Body of pancreas (tissue), 4 donors: Measurements from ENCODE around the gene COL23A1. TPM values are rescaled to one million over a fixed set of nuclear protein-coding genes. Genes with fewer than 3 reads are reported as not detected.

Source experiments
- ATAC-seq: fragments of 150-250 bp; one replicate; pipeline ENCODE4 v1.9.1; 2016
- DNase-seq, 4 donors: peaks; one replicate each; pipeline ENCODE4 v3.0.0-alpha.2; 2019
- H3K27ac ChIP-seq, 4 donors: fragments of 200-600 bp; sonication (generic); 1 replicate in 3 of 4; 2 replicates in 1 of 4; pipeline versions ENCODE4 v1.5.1 to v1.6.1; 2016 to 2019; ENCODE audit warnings: mild to moderate bottlenecking in 1 of 4, mixed read lengths in 1 of 4, moderate library complexity in 1 of 4
- H3K27me3 ChIP-seq, 2 donors: fragments of 200-600 bp; sonication (generic); one replicate each; pipeline ENCODE4 v1.6.0; 2016; ENCODE audit warnings: mild to moderate bottlenecking in 1 of 2
- H3K36me3 ChIP-seq, 2 donors: fragments of 200-600 bp; sonication (generic); replicated peaks in 1 of 2; 2 replicates each; pipeline ENCODE4 v1.5.1; 2016; ENCODE audit warnings: low read depth in 2 of 2; ENCODE audit not compliant: insufficient read depth in 1 of 2
- H3K4me1 ChIP-seq: fragments of 200-600 bp; sonication (generic); one replicate; pipeline ENCODE4 v1.6.0; 2016
- H3K4me3 ChIP-seq, 2 donors: fragments of 200-600 bp; sonication (generic); 1 replicate in 1 of 2; 2 replicates in 1 of 2; pipeline ENCODE4 v1.5.1; 2016 to 2019
- H3K9me3 ChIP-seq, 3 donors: fragments of 200-600 bp; sonication (generic); 1 replicate in 2 of 3; 2 replicates in 1 of 3; pipeline ENCODE4 v1.5.1; 2016
- POLR2A ChIP-seq, 3 donors: fragments of 450-650 bp; IDR thresholded peaks; one replicate each; pipeline ENCODE4 v1.6.1; 2016; ENCODE audit warnings: antibody characterized with exemption in 3 of 3, mild to moderate bottlenecking in 2 of 3
- WGBS, 2 donors: methylation state at CpG; one replicate each; pipeline ENCODE4 v1.1.5; 2017; 5-methylcytosine and 5-hydroxymethylcytosine counted together
- intact Hi-C: fragments of 100-400 bp; cut with DNase I; formaldehyde crosslinking; loops from one replicate; pipeline ENCODE4 v1.15.1; 2023
- total RNA-seq, 2 donors: library from RNA; depleted of rRNA; stranded (reverse); fragments of >200 nt; gene quantifications; one replicate each; pipeline ENCODE4 v1.1.0, GENCODE V29; 2016
- TF ChIP-seq, protein P1 (sequence below), 7 experiments: fragments of 450-650 bp in 4 of 7; fragments of 200-600 bp in 3 of 7; sonication (generic) in 3 of 7; IDR thresholded peaks; one replicate each; pipeline ENCODE4 v1.5.1; 2016 to 2019; ENCODE audit warnings: antibody characterized with exemption in 7 of 7

Gene COL23A1
- total RNA-seq, 2 donors from 2014 or later = not detected

DNA sequence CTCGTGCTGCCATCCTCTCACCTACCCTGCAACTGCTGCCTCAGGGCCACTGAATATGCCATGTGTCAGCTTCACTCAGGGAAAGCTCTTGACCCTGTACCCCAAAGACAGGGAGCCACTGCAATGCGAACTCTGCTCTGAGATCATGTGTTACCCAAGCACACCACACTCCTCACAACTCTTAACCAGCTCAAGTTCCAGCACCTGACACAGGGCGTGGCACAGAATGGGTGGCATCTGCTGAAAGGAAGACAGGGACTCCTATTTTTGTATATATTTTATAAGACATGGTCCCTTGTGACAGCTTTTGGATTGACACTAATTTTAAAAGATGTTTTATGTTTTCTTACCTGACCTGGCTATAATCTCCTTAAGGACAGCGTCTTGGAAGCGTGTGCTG lies 368.3 kb downstream of the COL23A1 start:
- TF ChIP-seq, protein P1, sequence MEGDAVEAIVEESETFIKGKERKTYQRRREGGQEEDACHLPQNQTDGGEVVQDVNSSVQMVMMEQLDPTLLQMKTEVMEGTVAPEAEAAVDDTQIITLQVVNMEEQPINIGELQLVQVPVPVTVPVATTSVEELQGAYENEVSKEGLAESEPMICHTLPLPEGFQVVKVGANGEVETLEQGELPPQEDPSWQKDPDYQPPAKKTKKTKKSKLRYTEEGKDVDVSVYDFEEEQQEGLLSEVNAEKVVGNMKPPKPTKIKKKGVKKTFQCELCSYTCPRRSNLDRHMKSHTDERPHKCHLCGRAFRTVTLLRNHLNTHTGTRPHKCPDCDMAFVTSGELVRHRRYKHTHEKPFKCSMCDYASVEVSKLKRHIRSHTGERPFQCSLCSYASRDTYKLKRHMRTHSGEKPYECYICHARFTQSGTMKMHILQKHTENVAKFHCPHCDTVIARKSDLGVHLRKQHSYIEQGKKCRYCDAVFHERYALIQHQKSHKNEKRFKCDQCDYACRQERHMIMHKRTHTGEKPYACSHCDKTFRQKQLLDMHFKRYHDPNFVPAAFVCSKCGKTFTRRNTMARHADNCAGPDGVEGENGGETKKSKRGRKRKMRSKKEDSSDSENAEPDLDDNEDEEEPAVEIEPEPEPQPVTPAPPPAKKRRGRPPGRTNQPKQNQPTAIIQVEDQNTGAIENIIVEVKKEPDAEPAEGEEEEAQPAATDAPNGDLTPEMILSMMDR (IDR thresholded peaks at IDR 0.05) = no peak
- no peak for TF ChIP-seq POLR2A (IDR thresholded peaks at IDR 0.05)

DNA sequence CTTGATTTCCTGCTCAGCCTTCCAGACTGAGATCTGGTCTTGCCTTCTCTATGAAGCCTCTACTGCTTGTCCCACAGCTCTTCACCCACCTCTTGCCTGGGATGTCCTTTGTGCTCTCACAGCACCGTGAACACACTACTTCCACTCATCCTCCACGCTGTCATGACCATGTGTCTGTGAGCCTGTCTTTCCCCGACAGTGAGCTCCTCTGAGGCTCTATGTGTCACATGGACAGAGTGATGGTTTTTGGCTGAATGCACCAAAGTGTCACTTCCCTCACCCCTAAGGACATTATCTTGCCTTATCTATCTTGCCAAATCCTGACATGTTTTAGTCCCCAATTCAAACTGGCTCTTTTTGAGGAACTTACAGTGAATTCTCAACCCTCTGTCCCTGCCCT lies 368.9 kb downstream of the COL23A1 start:
- WGBS, 2 donors = 70 to 80% methylated on average over 3 of the region's 3 CpGs
- ATAC-seq = no peak
- no peak for DNase-seq
- H3K4me3 ChIP-seq = no peak overlapping the region
- intact Hi-C loops = no loop called here
- no peaks in the 10 kb centered on the region for H3K36me3 ChIP-seq
- no peak for TF ChIP-seq POLR2A (IDR thresholded peaks at IDR 0.05)
- TF ChIP-seq, protein P1 (IDR thresholded peaks at IDR 0.05) = no peak
- H3K4me1 ChIP-seq = no peaks in the 10 kb centered on the region
- no peaks in the 10 kb centered on the region for H3K27me3 ChIP-seq
- no peaks in the 10 kb centered on the region for H3K9me3 ChIP-seq
- H3K27ac ChIP-seq = no peak overlapping the region

More for the DNA sequence above, 368.3 kb downstream of the COL23A1 start:
- ATAC-seq = no peak
- intact Hi-C loops = no loop called here
- Histone ChIP-seq H3K27ac (no peak overlapping the region), H3K36me3 (no peaks in the 10 kb centered on the region), H3K9me3 (no peaks in the 10 kb centered on the region), H3K4me1 (no peaks in the 10 kb centered on the region), H3K27me3 (no peaks in the 10 kb centered on the region), H3K4me3 (no peak overlapping the region)
- 88 to 94% methylated on average over 4 to 5 of the region's 5 CpGs for WGBS, 2 donors
- no peak for DNase-seq

DNA sequence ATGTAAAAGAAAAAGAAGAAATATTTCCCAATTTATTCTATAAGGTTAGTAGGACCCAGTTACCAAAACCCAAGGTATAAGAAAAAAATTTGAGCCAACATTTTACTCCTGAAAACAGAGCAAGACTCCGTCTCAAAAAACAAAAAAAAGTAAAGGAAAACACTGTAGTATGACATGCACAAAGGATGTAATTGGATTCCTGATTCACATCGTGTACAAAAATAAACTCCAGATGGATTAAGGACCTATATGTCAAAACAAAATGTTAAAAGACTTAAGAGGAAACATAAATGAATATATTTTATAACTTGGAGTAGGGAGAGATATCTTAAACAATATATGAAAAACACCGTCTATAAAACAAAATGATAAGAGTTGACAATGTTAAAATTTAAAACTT lies 371.4 kb downstream of the COL23A1 start:
- intact Hi-C loops = no loop called here
- 87% methylated on average over 3 of the region's 3 CpGs for whole genome bisulfite sequencing, 2 donors
- no peaks in the 10 kb centered on the region for H3K9me3 ChIP-seq

DNA sequence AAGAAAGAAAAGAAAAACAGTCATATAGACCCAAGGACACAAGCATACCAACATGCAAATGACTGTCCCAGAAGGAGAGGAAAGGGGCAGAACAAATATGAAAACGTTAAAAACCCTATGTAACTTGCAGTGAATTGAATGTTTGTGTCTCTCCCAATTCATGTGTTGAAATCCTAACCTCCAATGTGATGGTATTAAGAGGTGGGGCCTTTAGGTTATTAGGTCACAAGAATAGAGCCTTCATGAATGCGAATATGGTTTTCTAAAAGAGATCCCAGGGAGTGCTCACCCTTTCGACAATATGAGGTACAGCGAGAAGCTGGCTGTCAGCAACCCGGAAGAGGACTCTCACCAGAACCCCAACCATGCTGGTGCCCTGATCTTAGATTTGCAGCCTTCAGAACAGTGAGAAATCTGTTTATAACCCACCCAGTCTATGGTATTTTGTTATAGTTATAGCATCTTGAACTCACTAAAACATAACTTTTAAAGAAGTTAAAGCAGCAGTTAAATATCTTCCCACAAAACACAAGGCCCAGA lies 371.9 kb downstream of the COL23A1 start:
- Histone ChIP-seq H3K36me3 (peaks cover 0 to 12% of the 10 kb centered on the region in 2 donors), H3K27me3 (no peaks in the 10 kb centered on the region), H3K27ac (no peak overlapping the region), H3K4me3 (no peak overlapping the region), H3K4me1 (peaks cover 7% of the 10 kb centered on the region), H3K9me3 (no peaks in the 10 kb centered on the region)
- intact Hi-C loops = no loop called here
- DNase-seq (no peak), ATAC-seq (no peak)
- WGBS, 2 donors = 73 to 86% methylated on average over 5 of the region's 5 CpGs
- TF ChIP-seq, protein P1 (IDR thresholded peaks at IDR 0.05) = no peak
- no peak for TF ChIP-seq POLR2A (IDR thresholded peaks at IDR 0.05)

More for the DNA sequence above, 371.4 kb downstream of the COL23A1 start:
- Histone ChIP-seq H3K27ac (no peak overlapping the region), H3K36me3 (peaks cover 0 to 12% of the 10 kb centered on the region in 2 donors), H3K4me1 (peaks cover 3% of the 10 kb centered on the region), H3K4me3 (no peak overlapping the region), H3K27me3 (no peaks in the 10 kb centered on the region)
- TF ChIP-seq POLR2A (IDR thresholded peaks at IDR 0.05) = no peak
- TF ChIP-seq, protein P1 (IDR thresholded peaks at IDR 0.05) = no peak
- ATAC-seq (no peak), DNase-seq (no peak)

DNA sequence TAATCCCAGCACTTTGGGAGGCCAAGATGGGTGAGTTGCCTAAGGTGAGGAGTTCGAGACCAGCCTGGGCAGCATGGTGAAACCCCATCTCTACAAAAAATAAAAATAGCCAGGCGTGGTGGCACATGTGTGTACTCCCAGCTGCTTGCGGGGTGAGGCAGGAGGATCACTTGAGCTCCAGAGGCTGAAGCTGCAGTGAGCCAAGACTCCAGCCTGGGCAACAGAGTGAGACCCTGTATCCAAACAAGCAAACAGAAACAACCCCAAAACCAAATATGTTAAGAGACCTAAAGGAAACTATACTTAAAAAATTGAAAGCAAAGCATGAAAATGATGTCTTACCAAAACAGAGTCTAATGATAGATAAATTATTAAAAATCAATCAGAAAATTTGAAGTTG lies 373.4 kb downstream of the COL23A1 start:
- TF ChIP-seq, protein P1 (IDR thresholded peaks at IDR 0.05) = no peak
- no peak for TF ChIP-seq POLR2A (IDR thresholded peaks at IDR 0.05)
- H3K36me3 ChIP-seq = peaks cover 0 to 16% of the 10 kb centered on the region in 2 donors
- H3K4me1 ChIP-seq = peaks cover 15% of the 10 kb centered on the region
- H3K27me3 ChIP-seq = no peaks in the 10 kb centered on the region
- intact Hi-C loops = no loop called here
- no peaks in the 10 kb centered on the region for H3K9me3 ChIP-seq
- no peak for DNase-seq
- H3K27ac ChIP-seq = no peak overlapping the region
- ATAC-seq = no peak
- 84 to 94% methylated on average over 3 of the region's 3 CpGs for WGBS, 2 donors
- no peak overlapping the region for H3K4me3 ChIP-seq
